ENCODE measurements around the gene PTPRD. TPM values are rescaled to one million over a fixed set of nuclear protein-coding genes. Genes with fewer than 3 reads are reported as not detected.

PTPRD gene
- total RNA-seq, 3 donors from 2014 or later (not counting 1 experiment from before 2014, with no cell fraction given): 0.05 to 0.68 TPM; not detected in 1

DNA sequence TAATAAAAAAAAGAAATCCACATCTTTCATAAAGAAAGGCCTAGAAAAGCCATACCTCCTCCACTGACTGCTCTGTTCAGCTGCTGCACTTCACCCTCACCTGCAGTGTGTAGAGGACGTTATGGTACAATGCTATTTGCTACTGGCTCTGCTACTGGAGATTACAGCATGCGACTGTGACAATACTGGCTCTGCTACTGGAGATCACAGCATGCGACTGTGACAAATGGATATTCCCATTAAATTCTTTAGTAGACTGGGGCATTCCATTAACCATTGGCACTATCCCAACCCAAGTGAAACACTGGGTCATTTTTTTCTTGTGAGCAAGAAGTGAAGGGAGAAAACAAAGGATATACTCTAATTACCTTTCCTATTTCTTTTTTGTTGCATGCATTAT is 1749.7 kb downstream of the PTPRD start:
- no peaks in the 10 kb centered on the region for H3K36me3 Mint-ChIP-seq
- H3K27ac ChIP-seq (ENCODE audit: low read length): no peak overlapping the region
- DNase-seq (no peak), ATAC-seq (no peak)
- no peak overlapping the region for H3K4me3 ChIP-seq (ENCODE audit: low read length)
- peaks cover 0 to 4% of the 10 kb centered on the region in 2 donors for H3K4me1 Mint-ChIP-seq
- H3K36me3 ChIP-seq (ENCODE audit: control insufficient read depth, insufficient read depth, low read length): no peaks in the 10 kb centered on the region
- H3K4me3 Mint-ChIP-seq: no peak overlapping the region
- no peak overlapping the region for H3K27ac Mint-ChIP-seq
- H3K27me3 ChIP-seq (ENCODE audit: control insufficient read depth, insufficient read depth, low read length): peaks cover 7% of the 10 kb centered on the region
- WGBS (ENCODE audit: insufficient coverage): 99% methylated on average over 3 of the region's 3 CpGs
- no peaks in the 10 kb centered on the region for H3K9me3 ChIP-seq (ENCODE audit: control insufficient read depth, insufficient read depth, low read length)
- H3K27me3 Mint-ChIP-seq (ENCODE audit: low read depth in 2 of 2): peaks cover 14 to 22% of the 10 kb centered on the region in 2 donors
- intact Hi-C loops (cut with micrococcal nuclease): no loop called here
- TF ChIP-seq CTCF (IDR thresholded peaks at IDR 0.05): no peak
- H3K4me1 ChIP-seq (ENCODE audit: control insufficient read depth, insufficient read depth, low read length): peaks cover 3% of the 10 kb centered on the region
- H3K9me3 Mint-ChIP-seq: peaks cover 0 to 2% of the 10 kb centered on the region in 2 donors

- no peak overlapping the region for H3K4me3 ChIP-seq (ENCODE audit: low read length)
- peaks cover 12% of the 10 kb centered on the region for H3K4me1 ChIP-seq (ENCODE audit: control insufficient read depth, insufficient read depth, low read length)
- peaks cover 15% of the 10 kb centered on the region for H3K27me3 ChIP-seq (ENCODE audit: control insufficient read depth, insufficient read depth, low read length)
- Mint-ChIP-seq H3K27ac (no peak overlapping the region), H3K4me1 (peaks cover 4 to 8% of the 10 kb centered on the region in 2 donors), H3K36me3 (no peaks in the 10 kb centered on the region), H3K4me3 (no peak overlapping the region), H3K27me3 (ENCODE audit: low read depth in 2 of 2) (peaks cover 22 to 30% of the 10 kb centered on the region in 2 donors), H3K9me3 (no peaks in the 10 kb centered on the region)
- DNase-seq (no peak), ATAC-seq (no peak)
- H3K36me3 ChIP-seq (ENCODE audit: control insufficient read depth, insufficient read depth, low read length): no peaks in the 10 kb centered on the region
- intact Hi-C loops (cut with micrococcal nuclease): no loop called here
- no peaks in the 10 kb centered on the region for H3K9me3 ChIP-seq (ENCODE audit: control insufficient read depth, insufficient read depth, low read length)
- 45% methylated on average over 4 of the region's 4 CpGs for WGBS (ENCODE audit: insufficient coverage)
- no peak for TF ChIP-seq CTCF (IDR thresholded peaks at IDR 0.05)
- H3K27ac ChIP-seq (ENCODE audit: low read length): no peak overlapping the region
Observed at GRCh38 chr9:8860925-8861324, 1751.9 kb downstream of the PTPRD start.

GRCh38 chr9:8860086-8860485 is 1752.7 kb downstream of the PTPRD start:
- peaks cover 25 to 38% of the 10 kb centered on the region in 2 donors for H3K27me3 Mint-ChIP-seq (ENCODE audit: low read depth in 2 of 2)
- no peaks in the 10 kb centered on the region for H3K36me3 ChIP-seq (ENCODE audit: control insufficient read depth, insufficient read depth, low read length)
- peaks cover 4 to 8% of the 10 kb centered on the region in 2 donors for H3K4me1 Mint-ChIP-seq
- no peaks in the 10 kb centered on the region for H3K9me3 Mint-ChIP-seq
- peaks cover 12% of the 10 kb centered on the region for H3K4me1 ChIP-seq (ENCODE audit: control insufficient read depth, insufficient read depth, low read length)
- H3K27ac ChIP-seq (ENCODE audit: low read length): no peak overlapping the region
- H3K36me3 Mint-ChIP-seq: no peaks in the 10 kb centered on the region
- intact Hi-C loops (cut with micrococcal nuclease): no loop called here
- no peak for DNase-seq
- no peaks in the 10 kb centered on the region for H3K9me3 ChIP-seq (ENCODE audit: control insufficient read depth, insufficient read depth, low read length)
- H3K27ac Mint-ChIP-seq: no peak overlapping the region
- no peak for ATAC-seq
- no peak overlapping the region for H3K4me3 Mint-ChIP-seq
- H3K4me3 ChIP-seq (ENCODE audit: low read length): no peak overlapping the region
- no peak for TF ChIP-seq CTCF (IDR thresholded peaks at IDR 0.05)
- H3K27me3 ChIP-seq (ENCODE audit: control insufficient read depth, insufficient read depth, low read length): peaks cover 22% of the 10 kb centered on the region

- no peak overlapping the region for H3K4me3 ChIP-seq (ENCODE audit: low read length)
- Mint-ChIP-seq H3K27ac (no peak overlapping the region), H3K27me3 (ENCODE audit: low read depth in 2 of 2) (peaks cover 25 to 43% of the 10 kb centered on the region in 2 donors), H3K4me3 (no peak overlapping the region), H3K4me1 (peaks cover 4 to 8% of the 10 kb centered on the region in 2 donors), H3K36me3 (no peaks in the 10 kb centered on the region), H3K9me3 (no peaks in the 10 kb centered on the region)
- TF ChIP-seq CTCF (IDR thresholded peaks at IDR 0.05): no peak
- H3K9me3 ChIP-seq (ENCODE audit: control insufficient read depth, insufficient read depth, low read length): no peaks in the 10 kb centered on the region
- DNase-seq (no peak), ATAC-seq (no peak)
- intact Hi-C loops (cut with micrococcal nuclease): no loop called here
- H3K27ac ChIP-seq (ENCODE audit: low read length): no peak overlapping the region
- no peaks in the 10 kb centered on the region for H3K36me3 ChIP-seq (ENCODE audit: control insufficient read depth, insufficient read depth, low read length)
- WGBS (ENCODE audit: insufficient coverage): 88% methylated on average over 2 of the region's 3 CpGs
- H3K4me1 ChIP-seq (ENCODE audit: control insufficient read depth, insufficient read depth, low read length): peaks cover 12% of the 10 kb centered on the region
- peaks cover 25% of the 10 kb centered on the region for H3K27me3 ChIP-seq (ENCODE audit: control insufficient read depth, insufficient read depth, low read length)
Observed at GRCh38 chr9:8859416-8859815, 1753.4 kb downstream of the PTPRD start.
